K562 (cell line): ENCODE data around the gene BST1. TPM values are rescaled to one million over a fixed set of nuclear protein-coding genes. Genes with fewer than 3 reads are reported as not detected.
"Not testable (repeated sequence)": the region's sequence is repeated elsewhere in the genome, so short reads cannot be mapped to it uniquely, and the experiment has no call there.

Experiments used
- ATAC-seq: fragments of 200-7000 bp; cut with Tn5 transposase; 3 replicates; pipeline ENCODE4 v1.9.1; 2020; ENCODE audit warnings: moderate library complexity
- BruUV-seq: library from RNA; stranded (reverse); fragments of 400-500 nt; replicated peaks from 2 replicates; lab custom pipeline; 2021; lab: Mats Ljungman, UMichigan
- CTCF ChIA-PET: fragments of 300-600 bp; formaldehyde crosslinking; extraction: SDS; loops from one replicate; lab custom pipeline; 2021; ENCODE audit warnings: low intra/inter-chr PET ratio; lab: Yijun Ruan, JAX
- POLR2A ChIA-PET: fragments of 300-600, 350-650 bp; sonication (Branson Sonifier 250); formaldehyde crosslinking; extraction: SDS; loops from one replicate; lab custom pipeline; 2021; ENCODE audit warnings: antibody characterized with exemption, inconsistent platforms; lab: Yijun Ruan, JAX
- DNase-seq, 4 experiments: peaks; one replicate each; pipeline versions ENCODE4 v3.0.0 to v3.0.0-alpha.2; 2011 to 2018; ENCODE audit warnings: low spot score in 3 of 4, mixed read lengths in 3 of 4; ENCODE audit errors: extremely low read depth in 1 of 4
- FAIRE-seq: peaks from 2 replicates; lab custom pipeline; 2011; peaks lifted over from hg19 to GRCh38; lab: Jason Lieb, UNC
- H2AFZ ChIP-seq: 2 replicates; pipeline ENCODE4 v1.6.0; 2011; ENCODE audit warnings: low read depth, low read length, control low read depth, inconsistent platforms
- H3K27ac ChIP-seq: fragments of 200-600 bp; 3 replicates; pipeline ENCODE4 v1.8.0; 2011; ENCODE audit warnings: low read depth, mild to moderate bottlenecking, control low read depth, inconsistent platforms, low read length, moderate library complexity, mixed read lengths; ENCODE audit errors: extremely low read depth
- H3K27me3 ChIP-seq, 2 experiments: fragments of 300-600 bp in 1 of 2; 2 replicates in 1 of 2; 3 replicates in 1 of 2; pipeline versions ENCODE4 v1.6.0 to v1.8.0; 2011; ENCODE audit warnings: inconsistent platforms in 2 of 2, low read length in 2 of 2, mild to moderate bottlenecking in 1 of 2, mixed read lengths in 1 of 2, moderate library complexity in 1 of 2; ENCODE audit not compliant: control insufficient read depth in 2 of 2, insufficient read depth in 2 of 2
- H3K36me3 ChIP-seq: fragments of 300-600 bp; 3 replicates; pipeline ENCODE4 v1.8.0; 2011; ENCODE audit warnings: mild to moderate bottlenecking, low read length, inconsistent platforms; ENCODE audit not compliant: control insufficient read depth, insufficient read depth
- H3K4me1 ChIP-seq, 2 experiments: fragments of 200-600 bp in 1 of 2; replicated peaks in 1 of 2; 2 replicates in 1 of 2; 3 replicates in 1 of 2; pipeline versions ENCODE4 v1.5.1 to v1.8.0; 2011; ENCODE audit warnings: inconsistent platforms in 2 of 2, low read length in 2 of 2, mild to moderate bottlenecking in 1 of 2, mixed read lengths in 1 of 2, moderate library complexity in 1 of 2; ENCODE audit not compliant: control insufficient read depth in 2 of 2, insufficient read depth in 2 of 2
- H3K4me2 ChIP-seq: 2 replicates; pipeline ENCODE4 v1.6.1; 2011; ENCODE audit warnings: low read length, control low read depth, inconsistent platforms, mixed read lengths; ENCODE audit not compliant: insufficient read depth
- H3K4me3 ChIP-seq: fragments of 200-600 bp; sonication (generic), shearing (Covaris generic); 2 replicates; pipeline ENCODE4 v1.5.1; 2016; ENCODE audit warnings: control low read depth, inconsistent platforms
- H3K79me2 ChIP-seq: fragments of 200-600 bp; 3 replicates; pipeline ENCODE4 v1.8.0; 2011; ENCODE audit warnings: low read length, inconsistent platforms; ENCODE audit not compliant: control insufficient read depth, insufficient read depth
- H3K9ac ChIP-seq, 2 experiments: 2 replicates each; pipeline versions ENCODE4 v1.6.0 to v1.6.1; 2011; ENCODE audit warnings: low read depth in 2 of 2, low read length in 2 of 2, control low read depth in 1 of 2, inconsistent platforms in 1 of 2, mild to moderate bottlenecking in 1 of 2, mixed read lengths in 1 of 2; ENCODE audit not compliant: insufficient read depth in 1 of 2
- H3K9me1 ChIP-seq: one replicate; pipeline ENCODE4 v1.6.0; 2011; ENCODE audit warnings: inconsistent platforms, mild to moderate bottlenecking, low read length, moderate library complexity; ENCODE audit not compliant: control insufficient read depth, insufficient read depth
- H3K9me3 ChIP-seq: replicated peaks from 2 replicates; pipeline ENCODE4 v1.5.1; 2011; ENCODE audit warnings: low read depth, low read length, inconsistent platforms; ENCODE audit not compliant: control insufficient read depth, insufficient read depth
- H4K20me1 ChIP-seq: replicated peaks from 2 replicates; pipeline ENCODE4 v1.6.1; 2011; ENCODE audit warnings: low read length, inconsistent platforms, mixed read lengths; ENCODE audit not compliant: control insufficient read depth, insufficient read depth
- BRD4 ChIP-seq: fragments of 200-600 bp; sonication (generic); IDR thresholded peaks from 2 replicates; pipeline ENCODE4 v1.6.1; 2017; ENCODE audit warnings: inconsistent platforms
- ELF2 ChIP-seq: fragments of 250-450 bp; sonication (Bioruptor Pico); IDR thresholded peaks from 2 replicates; pipeline ENCODE4 v1.5.0; 2021; ENCODE audit warnings: mild to moderate bottlenecking
- ESRRB ChIP-seq: fragments of 250-450 bp; sonication (Bioruptor Pico); IDR thresholded peaks from 2 replicates; pipeline ENCODE4 v1.5.0; 2020; ENCODE audit warnings: mild to moderate bottlenecking, moderate library complexity, borderline replicate concordance
- KDM2B ChIP-seq: fragments of 250-450 bp; sonication (Bioruptor Pico); IDR thresholded peaks from 2 replicates; pipeline ENCODE4 v1.8.0; 2021; ENCODE audit warnings: mild to moderate bottlenecking, moderate library complexity
- MAFG ChIP-seq: fragments of 450-650 bp; conservative IDR thresholded peaks from 2 replicates; pipeline ENCODE4 v1.6.1; 2016; ENCODE audit warnings: missing genetic modification characterization, missing compliant biosample characterization
- NFYB ChIP-seq: IDR thresholded peaks from 2 replicates; pipeline ENCODE4 v1.6.1; 2011; ENCODE audit warnings: mild to moderate bottlenecking, moderate library complexity; ENCODE audit not compliant: insufficient read length; ENCODE audit errors: extremely low read depth
- RNF2 ChIP-seq: sonication (generic); IDR thresholded peaks from 2 replicates; pipeline ENCODE4 v1.6.1; 2016
- THAP12 ChIP-seq: fragments of 250-450 bp; sonication (Bioruptor Pico); IDR thresholded peaks from 2 replicates; pipeline ENCODE4 v1.9.0; 2021; ENCODE audit warnings: mild to moderate bottlenecking, inconsistent platforms
- UBTF ChIP-seq, 2 experiments: IDR thresholded peaks; 2 replicates each; pipeline ENCODE4 v1.6.1; 2012; ENCODE audit warnings: improper control_type of control experiment in 2 of 2, low read depth in 2 of 2, low read length in 2 of 2, borderline replicate concordance in 1 of 2
- ZNF224 ChIP-seq: sonication (generic); formaldehyde crosslinking; IDR thresholded peaks from 2 replicates; pipeline ENCODE4 v1.8.0; 2022; ENCODE audit warnings: mild to moderate bottlenecking, missing genetic modification reagents
- ZNF316 ChIP-seq: fragments of 450-650 bp; IDR thresholded peaks from 2 replicates; pipeline ENCODE4 v1.6.1; 2016
- ZNF444 ChIP-seq: fragments of 250-450 bp; sonication (Bioruptor Pico); IDR thresholded peaks from 2 replicates; pipeline ENCODE4 v1.4.0; 2020; ENCODE audit warnings: mild to moderate bottlenecking, moderate library complexity
- WGBS: fragments of 100-300 bp; shearing (Covaris generic); methylation state at CpG from one replicate; pipeline ENCODE4 v1.1.6; 2016; ENCODE audit warnings: low coverage, mixed read lengths; ENCODE audit not compliant: insufficient coverage; ENCODE audit errors: missing lambda C conversion rate; 5-methylcytosine and 5-hydroxymethylcytosine counted together
- in situ Hi-C: fragments of 300-500 bp; cut with MboI; formaldehyde crosslinking; loops from 4 replicates; pipeline ENCODE4 v1.15.0; 2018; ENCODE audit warnings: inconsistent platforms, mixed read lengths
- intact Hi-C: fragments of 100-400 bp; cut with micrococcal nuclease; formaldehyde crosslinking; loops from 2 replicates; pipeline ENCODE4 v1.14.2; 2022
- polyA plus RNA-seq, 8 experiments: library from polyadenylated mRNA; depleted of rRNA in 4 of 8; stranded (reverse) in 5 of 8; unstranded in 3 of 8; fragments of >200 nt; fragmentation: Nextera tagmentation in 2 of 8; fragmentation: Illumina TruSeq in 1 of 8; extraction: Ambion mirVana in 2 of 8; extraction: Trizol in 1 of 8; gene quantifications; 2 replicates each; pipeline versions ENCODE4 v1.2.1 to v1.2.3, GENCODE V29; 2011 to 2014; ENCODE audit warnings: inconsistent platforms in 1 of 8, missing spikeins in 1 of 8
- total RNA-seq, 7 experiments: library from RNA; depleted of rRNA in 6 of 7; stranded (reverse); fragments of >200 nt in 6 of 7; fragmentation: Illumina TruSeq in 2 of 7; extraction: Trizol in 2 of 7; gene quantifications; 2 replicates each; pipeline versions ENCODE4 v1.2.1 to v1.2.3, GENCODE V29; 2011 to 2021; ENCODE audit warnings: low replicate concordance in 1 of 7

Gene BST1
- total and polyA plus RNA-seq, 9 of the 15 experiments (the other 6 are each of a cell fraction or from before 2014, with no cell fraction given): 0.04 to 0.38 (median 0.07) TPM; not detected in 6

- H2AFZ ChIP-seq, H4K20me1 ChIP-seq, H3K79me2 ChIP-seq, POLR2A ChIA-PET, BruUV-seq, ATAC-seq, H3K27ac ChIP-seq, FAIRE-seq, H3K36me3 ChIP-seq, H3K4me1 ChIP-seq, in situ Hi-C loops, CTCF ChIA-PET, H3K4me3 ChIP-seq, H3K4me2 ChIP-seq, H3K9me1 ChIP-seq, H3K9ac ChIP-seq, DNase-seq, H3K9me3 ChIP-seq: not testable (repeated sequence)
- peak; percentile 50 for TF ChIP-seq ZNF316
- 0 out of 2 replicates have a peak, but pooled peaks have one; percentile 19 for TF ChIP-seq MAFG (tag)
- peak; percentile 55 for TF ChIP-seq NFYB
- intact Hi-C loops: loop anchor here (5.0 kb wide), 1 partner anchor 269 kb away; no protein-coding TSS in a partner anchor
- 1% methylated on average over 5 of the region's 5 CpGs for WGBS
- H3K27me3 ChIP-seq: peaks cover 15 to 28% of the 10 kb centered on the region in 2 experiments
Observed at GRCh38 chr4:15733061-15733460, 30.2 kb downstream of the BST1 start.

- no peak overlapping the region for H3K4me3 ChIP-seq
- no peak for DNase-seq
- no peak overlapping the region for H3K27ac ChIP-seq
- in situ Hi-C loops (no loop called here), intact Hi-C loops (no loop called here)
- no peak overlapping the region for H3K9ac ChIP-seq
- H3K36me3 ChIP-seq: no peaks in the 10 kb centered on the region
- no TSS peak for BruUV-seq
- H2AFZ ChIP-seq: no peak overlapping the region
- no peaks in the 10 kb centered on the region for H3K79me2 ChIP-seq
- no peaks in the 10 kb centered on the region for H3K9me3 ChIP-seq
- no peaks in the 10 kb centered on the region for H4K20me1 ChIP-seq
- ChIA-PET CTCF (no interaction called here), POLR2A (no interaction called here)
- H3K9me1 ChIP-seq: no peaks in the 10 kb centered on the region
- no peak for FAIRE-seq
- no peak for ATAC-seq
- H3K4me1 ChIP-seq: no peaks in the 10 kb centered on the region
- H3K4me2 ChIP-seq: no peak overlapping the region
- WGBS: 0% methylated on average over 6 of the region's 6 CpGs
- peaks cover 18 to 28% of the 10 kb centered on the region in 2 experiments for H3K27me3 ChIP-seq
- TF ChIP-seq THAP12 (CRISPR knock-in tag): no peak
- TF ChIP-seq RNF2: no peak
- no peak for TF ChIP-seq ZNF224 (CRISPR knock-in tag)
- no peak for TF ChIP-seq ESRRB (CRISPR knock-in tag)
- TF ChIP-seq BRD4: no peak
- no peak for TF ChIP-seq ZNF444 (CRISPR knock-in tag)
- TF ChIP-seq UBTF (IDR thresholded peaks at IDR 0.05; ENCODE audit: borderline replicate concordance in 1 of 2, low read depth in 2 of 2, low read length in 2 of 2): no peak
- TF ChIP-seq ELF2: no peak
- no peak for TF ChIP-seq KDM2B (CRISPR knock-in tag)
Observed at GRCh38 chr4:15735536-15735935, 32.7 kb downstream of the BST1 start.
